IMR-90 (cell line): ENCODE measurements around the gene TBX15. TPM values are rescaled to one million over a fixed set of nuclear protein-coding genes. Genes with fewer than 3 reads are reported as not detected.

Experiments
- ATAC-seq: fragments of 200-7000 bp; cut with Tn5 transposase; 2 replicates; pipeline ENCODE4 v1.9.1; 2020; ENCODE audit warnings: low read depth, mild to moderate bottlenecking, moderate library complexity
- BruUV-seq: library from RNA; stranded (reverse); fragments of 400-500 nt; replicated peaks from 2 replicates; lab custom pipeline; 2021; lab: Mats Ljungman, UMichigan
- CTCF ChIA-PET: fragments of 300-600 bp; formaldehyde crosslinking; extraction: SDS; loops from one replicate; lab custom pipeline; 2021; ENCODE audit warnings: antibody characterized with exemption; lab: Yijun Ruan, JAX
- POLR2A ChIA-PET: fragments of 300-600 bp; sonication (Branson Sonifier 250); formaldehyde crosslinking; loops from one replicate; lab custom pipeline; 2022; ENCODE audit warnings: antibody characterized with exemption; ENCODE audit not compliant: unreplicated experiment; lab: Charles Lee
- DNase-seq: peaks from one replicate; pipeline ENCODE4 v3.0.0; 2013
- H2AFZ ChIP-seq: replicated peaks from 2 replicates; pipeline ENCODE3; 2013; ENCODE audit warnings: low read length, mild to moderate bottlenecking; ENCODE audit not compliant: poor library complexity
- H2AK5ac ChIP-seq: 2 replicates; pipeline ENCODE4 v1.6.1; 2013; ENCODE audit warnings: low read depth, low read length, inconsistent platforms
- H2AK9ac ChIP-seq: replicated peaks from 2 replicates; pipeline ENCODE3; 2013; ENCODE audit warnings: mild to moderate bottlenecking, low read depth, low read length, moderate library complexity; ENCODE audit not compliant: poor library complexity
- H2BK120ac ChIP-seq: 2 replicates; pipeline ENCODE4 v1.6.1; 2013; ENCODE audit warnings: low read depth, low read length, inconsistent platforms
- H2BK15ac ChIP-seq: 3 replicates; pipeline ENCODE4 v1.6.1; 2013; ENCODE audit warnings: low read depth, low read length, inconsistent platforms
- H2BK20ac ChIP-seq: 2 replicates; pipeline ENCODE4 v1.6.1; 2013; ENCODE audit warnings: low read depth, mild to moderate bottlenecking, inconsistent platforms, low read length, moderate library complexity
- H2BK5ac ChIP-seq: 2 replicates; pipeline ENCODE4 v1.6.1; 2013; ENCODE audit warnings: mild to moderate bottlenecking, low read depth, low read length, inconsistent platforms; ENCODE audit not compliant: poor library complexity, severe bottlenecking
- H3K14ac ChIP-seq: replicated peaks from 2 replicates; pipeline ENCODE4 v1.6.1; 2013; ENCODE audit warnings: low read depth, low read length, inconsistent platforms
- H3K18ac ChIP-seq: 2 replicates; pipeline ENCODE4 v1.6.1; 2013; ENCODE audit warnings: low read depth, low read length, control low read depth
- H3K23ac ChIP-seq: 2 replicates; pipeline ENCODE4 v1.6.1; 2013; ENCODE audit warnings: low read depth, low read length, inconsistent platforms
- H3K27ac ChIP-seq: 2 replicates; pipeline ENCODE4 v1.5.1; 2013; ENCODE audit warnings: mild to moderate bottlenecking, control low read depth, low read length; ENCODE audit not compliant: insufficient read depth
- H3K27me3 ChIP-seq: 2 replicates; pipeline ENCODE4 v1.6.1; 2013; ENCODE audit warnings: low read length; ENCODE audit not compliant: control insufficient read depth, insufficient read depth
- H3K36me3 ChIP-seq: 2 replicates; pipeline ENCODE4 v1.6.1; 2013; ENCODE audit warnings: low read length, mixed read lengths; ENCODE audit not compliant: control insufficient read depth, insufficient read depth
- H3K4ac ChIP-seq: 2 replicates; pipeline ENCODE4 v1.6.1; 2013; ENCODE audit warnings: low read depth, low read length, inconsistent platforms
- H3K4me1 ChIP-seq: 2 replicates; pipeline ENCODE4 v1.6.1; 2013; ENCODE audit warnings: low read length, mixed read lengths; ENCODE audit not compliant: control insufficient read depth, insufficient read depth
- H3K4me2 ChIP-seq: 2 replicates; pipeline ENCODE4 v1.6.1; 2013; ENCODE audit warnings: low read depth, mild to moderate bottlenecking, control low read depth, low read length, moderate library complexity
- H3K4me3 ChIP-seq: 2 replicates; pipeline ENCODE4 v1.5.1; 2013; ENCODE audit warnings: low read depth, mild to moderate bottlenecking, control low read depth, low read length, moderate library complexity; ENCODE audit not compliant: insufficient read depth
- H3K56ac ChIP-seq: 2 replicates; pipeline ENCODE4 v1.6.1; 2013; ENCODE audit warnings: low read length, inconsistent platforms; ENCODE audit not compliant: insufficient read depth; ENCODE audit errors: extremely low read depth
- H3K79me1 ChIP-seq, 2 experiments: 2 replicates each; pipeline ENCODE4 v1.6.1; 2013; ENCODE audit warnings: low read length in 2 of 2, inconsistent platforms in 1 of 2, low read depth in 1 of 2
- H3K9ac ChIP-seq: 2 replicates; pipeline ENCODE4 v1.6.1; 2013; ENCODE audit warnings: low read depth, low read length, control low read depth
- H3K9me1 ChIP-seq: 2 replicates; pipeline ENCODE4 v1.6.1; 2013; ENCODE audit warnings: low read length, inconsistent platforms; ENCODE audit not compliant: insufficient read depth
- H3K9me3 ChIP-seq: 2 replicates; pipeline ENCODE4 v1.6.1; 2013; ENCODE audit warnings: low read length; ENCODE audit not compliant: control insufficient read depth, insufficient read depth
- H4K20me1 ChIP-seq: 2 replicates; pipeline ENCODE4 v1.6.1; 2013; ENCODE audit warnings: low read length, inconsistent platforms; ENCODE audit not compliant: insufficient read depth
- H4K5ac ChIP-seq: 2 replicates; pipeline ENCODE4 v1.6.1; 2013; ENCODE audit warnings: mild to moderate bottlenecking, low read depth, low read length, control low read depth
- H4K8ac ChIP-seq, 2 experiments: 2 replicates each; pipeline ENCODE4 v1.6.1; 2013; ENCODE audit warnings: low read depth in 2 of 2, low read length in 2 of 2, control low read depth in 1 of 2, inconsistent platforms in 1 of 2
- H4K91ac ChIP-seq: 2 replicates; pipeline ENCODE4 v1.6.1; 2013; ENCODE audit warnings: low read depth, low read length, inconsistent platforms; ENCODE audit not compliant: insufficient read depth
- BHLHE40 ChIP-seq: fragments of 150-350 bp; IDR thresholded peaks from 2 replicates; pipeline ENCODE4 v1.6.1; 2016; ENCODE audit warnings: mild to moderate bottlenecking, low read depth, low read length
- CEBPB ChIP-seq: IDR thresholded peaks from 2 replicates; pipeline ENCODE4 v1.6.1; 2012; ENCODE audit warnings: low read depth, low read length, improper control_type of control experiment
- CHD1 ChIP-seq: IDR thresholded peaks from 2 replicates; pipeline ENCODE4 v1.6.1; 2012; ENCODE audit warnings: low read depth, low read length, improper control_type of control experiment
- CTCF ChIP-seq: conservative IDR thresholded peaks from 2 replicates; pipeline ENCODE4 v1.5.1; 2012; ENCODE audit warnings: mild to moderate bottlenecking, low read depth, low read length, improper control_type of control experiment
- FOS ChIP-seq: fragments of 150-350 bp; IDR thresholded peaks from 2 replicates; pipeline ENCODE4 v1.6.1; 2016; ENCODE audit warnings: low read depth, low read length
- MAFK ChIP-seq: IDR thresholded peaks from 2 replicates; pipeline ENCODE4 v1.6.1; 2012; ENCODE audit warnings: low read depth, low read length, improper control_type of control experiment
- MAZ ChIP-seq: IDR thresholded peaks from 2 replicates; pipeline ENCODE4 v1.6.1; 2012; ENCODE audit warnings: low read depth, mild to moderate bottlenecking, low read length, improper control_type of control experiment, moderate library complexity, borderline replicate concordance
- MXI1 ChIP-seq: IDR thresholded peaks from 2 replicates; pipeline ENCODE4 v1.6.1; 2012; ENCODE audit warnings: low read depth, mild to moderate bottlenecking, low read length, moderate library complexity, borderline replicate concordance
- NFE2L2 ChIP-seq: fragments of 150-350 bp; IDR thresholded peaks from 2 replicates; pipeline ENCODE4 v1.6.1; 2016; ENCODE audit warnings: low read depth, mild to moderate bottlenecking, low read length
- POLR2A ChIP-seq: IDR thresholded peaks from 2 replicates; pipeline ENCODE4 v1.6.1; 2012; ENCODE audit warnings: mild to moderate bottlenecking, low read depth, low read length
- RAD21 ChIP-seq: IDR thresholded peaks from 2 replicates; pipeline ENCODE4 v1.6.1; 2012; ENCODE audit warnings: low read length, improper control_type of control experiment
- RCOR1 ChIP-seq: IDR thresholded peaks from 2 replicates; pipeline ENCODE4 v1.6.1; 2012; ENCODE audit warnings: mild to moderate bottlenecking, low read length, improper control_type of control experiment; ENCODE audit not compliant: insufficient replicate concordance
- RFX5 ChIP-seq: IDR thresholded peaks from 2 replicates; pipeline ENCODE4 v1.8.0; 2012; ENCODE audit warnings: low read depth, mild to moderate bottlenecking, low read length, moderate library complexity
- SMC3 ChIP-seq: fragments of 150-350 bp; IDR thresholded peaks from 2 replicates; pipeline ENCODE4 v1.6.1; 2016; ENCODE audit warnings: low read depth, mild to moderate bottlenecking, antibody characterized with exemption, low read length, moderate library complexity
- USF2 ChIP-seq: fragments of 150-350 bp; IDR thresholded peaks from 2 replicates; pipeline ENCODE4 v1.6.1; 2017; ENCODE audit warnings: mild to moderate bottlenecking, antibody characterized with exemption, low read length, low read depth
- WGBS, 2 experiments: methylation state at CpG; one replicate each; pipeline versions ENCODE4 v1.1.5 to v1.1.7; 2013; ENCODE audit warnings: missing lambda C conversion rate in 2 of 2; ENCODE audit not compliant: insufficient read length in 1 of 2; ENCODE audit errors: extremely low coverage in 2 of 2; 5-methylcytosine and 5-hydroxymethylcytosine counted together
- dilution Hi-C: fragments of 300-500 bp; cut with HindIII; formaldehyde crosslinking; loops from one replicate; pipeline ENCODE4 v1.14.3; 2018; ENCODE audit warnings: low sequenced_read_pairs; ENCODE audit not compliant: unreplicated experiment
- in situ Hi-C: fragments of 300-500 bp; cut with MboI; formaldehyde crosslinking; loops from 3 replicates; pipeline ENCODE4 v1.14.3; 2019; ENCODE audit warnings: low sequenced_read_pairs, inconsistent platforms, mixed read lengths
- intact Hi-C: fragments of 100-400 bp; cut with micrococcal nuclease; formaldehyde crosslinking; loops from 2 replicates; pipeline ENCODE4 v1.10.0; 2022
- polyA plus RNA-seq, 3 experiments: library from polyadenylated mRNA; depleted of rRNA; stranded (reverse); fragments of >200 nt; gene quantifications; 2 replicates each; pipeline ENCODE4 v1.2.3, GENCODE V29; 2012; ENCODE audit warnings: low replicate concordance in 1 of 3
- total RNA-seq: library from RNA; depleted of rRNA; stranded (reverse); fragments of >200 nt; gene quantifications from 2 replicates; pipeline ENCODE4 v1.2.3, GENCODE V29; 2012
- TF ChIP-seq, protein P1 (sequence below): fragments of 150-350 bp; IDR thresholded peaks from 2 replicates; pipeline ENCODE4 v1.6.1; 2016; ENCODE audit warnings: low read depth, mild to moderate bottlenecking, low read length, moderate library complexity, borderline replicate concordance

TBX15 gene
- total and polyA plus RNA-seq, 2 of the 4 experiments (the other 2 are of a cell fraction): not detected

DNA sequence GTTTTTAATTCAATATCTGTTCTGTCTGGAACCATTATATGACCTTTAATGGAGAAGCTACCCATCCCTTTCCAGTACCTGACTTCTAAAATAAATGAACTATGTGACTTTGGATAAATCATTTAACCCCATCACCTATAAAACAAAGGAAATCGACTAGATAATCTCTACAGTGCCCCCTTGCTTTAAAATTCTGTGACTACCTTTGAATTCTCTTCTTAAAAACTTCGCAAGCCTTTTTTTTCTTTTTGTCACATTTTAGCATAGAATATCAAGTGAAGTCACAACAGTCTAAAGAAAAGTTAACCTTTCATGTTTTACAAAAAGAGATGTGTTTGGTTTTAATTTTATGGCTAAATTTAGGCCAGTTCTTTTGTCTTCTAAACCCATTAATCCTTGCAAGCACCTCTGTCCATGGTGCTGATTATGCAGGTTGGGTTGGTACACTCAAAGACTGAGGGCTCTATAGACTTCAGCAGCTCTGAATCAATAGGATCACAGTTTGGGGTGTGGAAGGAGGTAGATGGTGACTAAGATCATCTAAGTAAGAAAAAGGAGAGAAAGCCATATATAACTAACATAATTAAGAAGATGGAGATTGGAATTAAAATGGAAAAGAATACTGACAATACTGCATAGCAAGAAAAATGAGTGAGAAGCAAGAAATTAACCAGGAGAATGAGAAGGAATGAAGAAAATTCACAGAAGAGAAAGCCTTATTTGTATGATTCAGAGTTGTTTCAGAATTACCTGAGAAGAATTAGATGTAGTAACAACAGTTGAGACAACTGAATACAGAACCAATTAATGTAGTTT lies 59.2 kb downstream of the TBX15 start:
- POLR2A ChIA-PET: no interaction called here
- H2BK120ac ChIP-seq: no peak overlapping the region
- in situ Hi-C loops: no loop called here
- H3K4me1 ChIP-seq: no peaks in the 10 kb centered on the region
- H3K36me3 ChIP-seq: no peaks in the 10 kb centered on the region
- no peak overlapping the region for H3K4ac ChIP-seq
- no peak overlapping the region for H3K4me2 ChIP-seq
- CTCF ChIA-PET: no interaction called here
- no TSS peak for BruUV-seq
- no peak overlapping the region for H4K5ac ChIP-seq
- dilution Hi-C loops: no loop called here
- H2BK5ac ChIP-seq: no peak overlapping the region
- H3K9ac ChIP-seq: no peak overlapping the region
- H3K9me3 ChIP-seq: no peaks in the 10 kb centered on the region
- H3K14ac ChIP-seq: no peak overlapping the region
- no peak overlapping the region for H2BK15ac ChIP-seq
- H2AK5ac ChIP-seq: no peak overlapping the region
- ATAC-seq (no peak), DNase-seq (peak; percentile 28)
- no peaks in the 10 kb centered on the region for H3K79me1 ChIP-seq
- H2BK20ac ChIP-seq: no peak overlapping the region
- no CpG with 5 or more reads among the region's 2 CpGs for WGBS, 2 experiments
- H3K4me3 ChIP-seq: no peak overlapping the region
- no peak overlapping the region for H2AK9ac ChIP-seq
- no peak overlapping the region for H2AFZ ChIP-seq
- no peak overlapping the region for H4K91ac ChIP-seq
- H3K18ac ChIP-seq: no peak overlapping the region
- no peaks in the 10 kb centered on the region for H4K20me1 ChIP-seq
- H4K8ac ChIP-seq: no peak overlapping the region
- no peaks in the 10 kb centered on the region for H3K27me3 ChIP-seq
- H3K9me1 ChIP-seq: no peaks in the 10 kb centered on the region
- intact Hi-C loops: no loop called here
- no peak overlapping the region for H3K23ac ChIP-seq
- no peak overlapping the region for H3K27ac ChIP-seq
- TF ChIP-seq SMC3 (no peak), FOS (no peak), CEBPB (no peak), RAD21 (no peak), USF2 (no peak), CHD1 (no peak), RCOR1 (no peak), NFE2L2 (no peak), MXI1 (no peak), RFX5 (no peak), CTCF (no peak), POLR2A (no peak), MAFK (no peak), BHLHE40 (no peak), MAZ (no peak)
- TF ChIP-seq, protein P1, sequence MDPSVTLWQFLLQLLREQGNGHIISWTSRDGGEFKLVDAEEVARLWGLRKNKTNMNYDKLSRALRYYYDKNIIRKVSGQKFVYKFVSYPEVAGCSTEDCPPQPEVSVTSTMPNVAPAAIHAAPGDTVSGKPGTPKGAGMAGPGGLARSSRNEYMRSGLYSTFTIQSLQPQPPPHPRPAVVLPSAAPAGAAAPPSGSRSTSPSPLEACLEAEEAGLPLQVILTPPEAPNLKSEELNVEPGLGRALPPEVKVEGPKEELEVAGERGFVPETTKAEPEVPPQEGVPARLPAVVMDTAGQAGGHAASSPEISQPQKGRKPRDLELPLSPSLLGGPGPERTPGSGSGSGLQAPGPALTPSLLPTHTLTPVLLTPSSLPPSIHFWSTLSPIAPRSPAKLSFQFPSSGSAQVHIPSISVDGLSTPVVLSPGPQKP: no peak
- H3K56ac ChIP-seq: no peak overlapping the region
